ENCODE results near the gene LRRC41. TPM values are rescaled to one million over a fixed set of nuclear protein-coding genes. Genes with fewer than 3 reads are reported as not detected.

The LRRC41 gene
- total and polyA plus RNA-seq, 2 of the 13 experiments (the other 11 are each of a cell fraction or from before 2014, with no cell fraction given): 48.1 to 53.6 TPM

DNA sequence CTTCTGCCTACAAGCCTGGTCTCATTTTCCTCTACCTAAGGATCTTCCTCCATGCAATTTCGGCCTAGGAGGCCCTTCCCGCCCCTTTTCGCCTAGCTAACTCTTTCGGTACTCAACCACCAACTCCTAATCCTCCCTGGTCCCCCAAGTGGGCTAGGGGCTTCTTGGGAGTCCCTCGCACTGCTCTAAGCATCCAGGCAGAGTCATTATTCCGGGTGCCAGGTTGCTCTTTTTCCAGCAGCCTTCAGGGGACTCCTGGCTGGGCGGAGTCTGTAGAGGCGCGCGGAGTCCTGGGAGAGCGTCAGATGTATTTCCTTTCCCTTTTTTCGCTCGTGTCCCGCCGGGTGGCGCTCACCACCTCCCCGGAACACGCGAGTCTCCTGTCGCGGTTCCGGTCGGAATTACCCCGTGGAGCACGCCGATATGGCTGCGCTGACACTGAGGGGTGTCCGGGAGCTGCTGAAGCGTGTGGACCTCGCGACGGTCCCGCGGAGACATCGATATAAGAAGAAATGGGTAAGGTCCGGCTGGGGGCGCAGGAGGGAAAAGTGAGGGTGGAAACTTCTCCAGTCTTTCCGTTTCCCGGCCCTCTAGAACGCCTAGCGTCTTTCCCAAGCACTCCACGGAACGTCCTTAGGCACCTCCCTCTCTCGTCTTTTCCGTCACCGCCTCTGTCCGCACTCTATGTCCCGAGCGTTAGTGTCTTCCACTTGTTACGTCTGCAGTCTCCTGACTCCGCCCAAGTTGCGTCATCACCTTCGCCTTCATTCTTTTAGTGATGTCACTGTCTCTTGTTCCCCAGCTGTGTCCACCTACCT is 37.2 kb upstream of the LRRC41 start, which contains the start of gene NSUN4 (continued):
- TF ChIP-seq SNAPC2 (CRISPR knock-in tag; IDR thresholded peaks at IDR 0.05) (peak; percentile 53; the same call in 1 of the 2 replicates), KDM3A (CRISPR knock-in tag; IDR thresholded peaks at IDR 0.05; ENCODE audit: low read depth) (no peak), AGO2 (optimal IDR thresholded peaks at IDR 0.05; ENCODE audit: low read depth, low read length) (no peak), ATAD3A (CRISPR knock-in tag; IDR thresholded peaks at IDR 0.05) (no peak), PLSCR1 (CRISPR knock-in tag; IDR thresholded peaks at IDR 0.05; ENCODE audit: borderline replicate concordance) (no peak), ZSCAN5A (CRISPR knock-in tag; IDR thresholded peaks at IDR 0.05; ENCODE audit: borderline replicate concordance) (peak; percentile 30; the same call in 1 of the 2 replicates), KDM5A (IDR thresholded peaks at IDR 0.05; ENCODE audit: borderline replicate concordance, low read length) (peak; percentile 88), MED8 (CRISPR knock-in tag; IDR thresholded peaks at IDR 0.05; ENCODE audit: insufficient replicate concordance) (no peak), ELF3 (CRISPR knock-in tag; IDR thresholded peaks at IDR 0.05) (peak; percentile 82), CCAR2 (optimal IDR thresholded peaks at IDR 0.05; ENCODE audit: low read depth, low read length) (no peak), NCOA5 (CRISPR knock-in tag; IDR thresholded peaks at IDR 0.05) (peak; percentile 29; the same call in 1 of the 2 replicates), HOXA5 (CRISPR knock-in tag; IDR thresholded peaks at IDR 0.05) (peak; percentile 89), KMT2A (CRISPR knock-in tag; IDR thresholded peaks at IDR 0.05) (peak; percentile 64; the same call in 1 of the 2 replicates), HMG20A (CRISPR knock-in tag; IDR thresholded peaks at IDR 0.05; ENCODE audit: borderline replicate concordance) (0 out of 2 replicates have a peak, but pooled peaks have one; percentile 27), CHD4 (IDR thresholded peaks at IDR 0.05; ENCODE audit: borderline replicate concordance, low read length) (peak; percentile 24; the same call in 1 of the 2 replicates), NAIF1 (CRISPR knock-in tag; IDR thresholded peaks at IDR 0.05; ENCODE audit: borderline replicate concordance) (no peak)
- TF ChIP-seq, protein P1, sequence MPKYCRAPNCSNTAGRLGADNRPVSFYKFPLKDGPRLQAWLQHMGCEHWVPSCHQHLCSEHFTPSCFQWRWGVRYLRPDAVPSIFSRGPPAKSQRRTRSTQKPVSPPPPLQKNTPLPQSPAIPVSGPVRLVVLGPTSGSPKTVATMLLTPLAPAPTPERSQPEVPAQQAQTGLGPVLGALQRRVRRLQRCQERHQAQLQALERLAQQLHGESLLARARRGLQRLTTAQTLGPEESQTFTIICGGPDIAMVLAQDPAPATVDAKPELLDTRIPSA (CRISPR knock-in tag; IDR thresholded peaks at IDR 0.05; ENCODE audit: borderline replicate concordance): no peak
- TF ChIP-seq, protein P2, sequence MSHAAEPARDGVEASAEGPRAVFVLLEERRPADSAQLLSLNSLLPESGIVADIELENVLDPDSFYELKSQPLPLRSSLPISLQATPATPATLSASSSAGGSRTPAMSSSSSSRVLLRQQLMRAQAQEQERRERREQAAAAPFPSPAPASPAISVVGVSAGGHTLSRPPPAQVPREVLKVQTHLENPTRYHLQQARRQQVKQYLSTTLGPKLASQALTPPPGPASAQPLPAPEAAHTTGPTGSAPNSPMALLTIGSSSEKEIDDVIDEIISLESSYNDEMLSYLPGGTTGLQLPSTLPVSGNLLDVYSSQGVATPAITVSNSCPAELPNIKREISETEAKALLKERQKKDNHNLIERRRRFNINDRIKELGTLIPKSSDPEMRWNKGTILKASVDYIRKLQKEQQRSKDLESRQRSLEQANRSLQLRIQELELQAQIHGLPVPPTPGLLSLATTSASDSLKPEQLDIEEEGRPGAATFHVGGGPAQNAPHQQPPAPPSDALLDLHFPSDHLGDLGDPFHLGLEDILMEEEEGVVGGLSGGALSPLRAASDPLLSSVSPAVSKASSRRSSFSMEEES (CRISPR knock-in tag; IDR thresholded peaks at IDR 0.05): peak; percentile 52; the same call in 1 of the 2 replicates
- TF ChIP-seq, protein P3, sequence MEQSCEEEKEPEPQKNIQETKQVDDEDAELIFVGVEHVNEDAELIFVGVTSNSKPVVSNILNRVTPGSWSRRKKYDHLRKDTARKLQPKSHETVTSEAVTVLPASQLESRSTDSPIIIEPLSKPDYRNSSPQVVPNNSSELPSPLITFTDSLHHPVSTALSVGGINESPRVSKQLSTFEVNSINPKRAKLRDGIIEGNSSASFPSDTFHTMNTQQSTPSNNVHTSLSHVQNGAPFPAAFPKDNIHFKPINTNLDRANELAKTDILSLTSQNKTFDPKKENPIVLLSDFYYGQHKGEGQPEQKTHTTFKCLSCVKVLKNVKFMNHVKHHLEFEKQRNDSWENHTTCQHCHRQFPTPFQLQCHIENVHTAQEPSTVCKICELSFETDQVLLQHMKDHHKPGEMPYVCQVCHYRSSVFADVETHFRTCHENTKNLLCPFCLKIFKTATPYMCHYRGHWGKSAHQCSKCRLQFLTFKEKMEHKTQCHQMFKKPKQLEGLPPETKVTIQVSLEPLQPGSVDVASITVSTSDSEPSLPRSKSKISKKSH (CRISPR knock-in tag; IDR thresholded peaks at IDR 0.05; ENCODE audit: borderline replicate concordance): 0 out of 2 replicates have a peak, but pooled peaks have one; percentile 78
- TF ChIP-seq, protein P4, sequence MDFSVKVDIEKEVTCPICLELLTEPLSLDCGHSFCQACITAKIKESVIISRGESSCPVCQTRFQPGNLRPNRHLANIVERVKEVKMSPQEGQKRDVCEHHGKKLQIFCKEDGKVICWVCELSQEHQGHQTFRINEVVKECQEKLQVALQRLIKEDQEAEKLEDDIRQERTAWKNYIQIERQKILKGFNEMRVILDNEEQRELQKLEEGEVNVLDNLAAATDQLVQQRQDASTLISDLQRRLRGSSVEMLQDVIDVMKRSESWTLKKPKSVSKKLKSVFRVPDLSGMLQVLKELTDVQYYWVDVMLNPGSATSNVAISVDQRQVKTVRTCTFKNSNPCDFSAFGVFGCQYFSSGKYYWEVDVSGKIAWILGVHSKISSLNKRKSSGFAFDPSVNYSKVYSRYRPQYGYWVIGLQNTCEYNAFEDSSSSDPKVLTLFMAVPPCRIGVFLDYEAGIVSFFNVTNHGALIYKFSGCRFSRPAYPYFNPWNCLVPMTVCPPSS (IDR thresholded peaks at IDR 0.05): no peak
